Right lobe of liver (tissue), 6 donors: Measurements from ENCODE around the gene OBP2B. TPM values are rescaled to one million over a fixed set of nuclear protein-coding genes. Genes with fewer than 3 reads are reported as not detected.
"Not testable (repeated sequence)": the region's sequence is repeated elsewhere in the genome, so short reads cannot be mapped to it uniquely, and the experiment has no call there.

Source experiments
- ATAC-seq, 4 donors: fragments of 200-7000 bp; cut with Tn5 transposase; one replicate each; pipeline ENCODE4 v1.9.1; 2020; ENCODE audit warnings: mild to moderate bottlenecking in 4 of 4, moderate library complexity in 4 of 4
- DNase-seq, 3 donors: peaks; one replicate each; pipeline ENCODE4 v3.0.0-alpha.2; 2020
- H3K27ac ChIP-seq, 3 donors: fragments of 200-600 bp; one replicate each; pipeline ENCODE4 v1.8.0; 2022
- H3K27me3 ChIP-seq, 2 donors: fragments of 200-600 bp; one replicate each; pipeline ENCODE4 v1.8.0; 2022
- H3K36me3 ChIP-seq, 4 donors: fragments of 200-600 bp; sonication (generic) in 1 of 4; one replicate each; pipeline versions ENCODE4 v1.5.1 to v1.8.0; 2017 to 2022; ENCODE audit warnings: control low read depth in 1 of 4
- H3K4me1 ChIP-seq, 4 donors: fragments of 200-600 bp; sonication (generic) in 1 of 4; one replicate each; pipeline versions ENCODE4 v1.5.1 to v1.8.0; 2017 to 2022; ENCODE audit warnings: control low read depth in 1 of 4
- H3K4me3 ChIP-seq, 3 donors: fragments of 200-600 bp; one replicate each; pipeline ENCODE4 v1.8.0; 2022
- H3K9me3 ChIP-seq, 4 donors: fragments of 200-600 bp; sonication (generic) in 1 of 4; one replicate each; pipeline versions ENCODE4 v1.5.1 to v1.8.0; 2017 to 2022; ENCODE audit warnings: control low read depth in 1 of 4
- POLR2A ChIP-seq: fragments of 450-650 bp; IDR thresholded peaks from one replicate; pipeline ENCODE4 v1.6.1; 2017; ENCODE audit warnings: antibody characterized with exemption, mild to moderate bottlenecking
- WGBS: methylation state at CpG from one replicate; pipeline ENCODE4 v1.1.6; 2018; ENCODE audit warnings: low coverage, low lambda C conversion rate; ENCODE audit not compliant: insufficient coverage; ENCODE audit errors: missing lambda C conversion rate; 5-methylcytosine and 5-hydroxymethylcytosine counted together
- intact Hi-C, 2 donors: fragments of 100-400 bp; cut with DNase I; formaldehyde crosslinking; loops; one replicate each; pipeline versions ENCODE4 v1.11.2 to v1.14.1; 2022
- long read RNA-seq: library from polyadenylated mRNA; unstranded; transcript quantifications from one replicate; pipeline ENCODE4 v2.0.0, GENCODE V29; 2019
- total RNA-seq, 6 experiments: library from RNA; depleted of rRNA in 2 of 6; stranded (reverse); fragments of >200 nt in 2 of 6; fragmentation: NEBNext Ultra II Directional in 3 of 6; extraction: Animal tissue kit (Norgen Biotek cat#: 25700) in 3 of 6; gene quantifications; one replicate each; pipeline versions ENCODE4 v1.1.0 to v1.2.4, GENCODE V29; 2016 to 2023
- TF ChIP-seq, protein P1 (sequence below), 4 donors: fragments of 200-600 bp in 3 of 4; fragments of 450-650 bp in 1 of 4; IDR thresholded peaks; one replicate each; pipeline versions ENCODE4 v1.5.1 to v1.8.0; 2016 to 2022; ENCODE audit warnings: antibody characterized with exemption in 4 of 4, mild to moderate bottlenecking in 2 of 4
- donor health status: DM: no; HTN: yes; CAD: no.
- donor health status: DM: no; HTN: no; CAD: no.
- donor health status: DM: no; HTN: no; CAD: no.
- donor health status: DM: no; HTN: yes; CAD: no.
- donor health status: DM: no; HTN: yes; CAD: no.

Gene OBP2B, protein sequence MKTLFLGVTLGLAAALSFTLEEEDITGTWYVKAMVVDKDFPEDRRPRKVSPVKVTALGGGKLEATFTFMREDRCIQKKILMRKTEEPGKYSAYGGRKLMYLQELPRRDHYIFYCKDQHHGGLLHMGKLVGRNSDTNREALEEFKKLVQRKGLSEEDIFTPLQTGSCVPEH
- not detected for total RNA-seq
- long read RNA-seq: 0 reads

DNA sequence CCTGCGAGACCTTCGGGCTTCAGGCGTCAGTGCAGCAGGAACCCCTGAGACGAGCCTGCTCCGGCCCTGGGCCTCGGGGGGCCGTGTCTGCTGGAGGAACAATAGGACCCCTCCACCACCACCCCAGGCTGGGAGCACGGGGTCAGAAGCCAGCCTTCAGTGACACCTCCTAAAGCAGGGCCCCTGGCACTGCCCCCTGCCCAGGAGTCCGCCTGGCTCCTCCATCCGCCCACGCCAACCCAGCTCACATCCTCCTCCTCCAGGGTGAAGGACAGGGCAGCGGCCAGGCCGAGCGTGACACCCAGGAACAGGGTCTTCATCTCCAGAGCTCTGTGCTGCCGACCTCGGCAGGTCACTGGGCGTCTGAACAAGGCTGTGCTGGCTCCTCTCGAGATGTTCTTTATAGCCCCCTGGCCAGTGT lies at the start of gene OBP2B:
Gene OBP2B, minus strand, starts transcription at position 371 of the 421 bp plus-strand sequence. Its CDS starts 51 bp downstream, at position 320.
- H3K27me3 ChIP-seq, H3K4me1 ChIP-seq, H3K4me3 ChIP-seq, DNase-seq, H3K27ac ChIP-seq, H3K9me3 ChIP-seq, intact Hi-C loops, H3K36me3 ChIP-seq, ATAC-seq: not testable (repeated sequence)
- no CpG with 5 or more reads among the region's 18 CpGs for WGBS

DNA sequence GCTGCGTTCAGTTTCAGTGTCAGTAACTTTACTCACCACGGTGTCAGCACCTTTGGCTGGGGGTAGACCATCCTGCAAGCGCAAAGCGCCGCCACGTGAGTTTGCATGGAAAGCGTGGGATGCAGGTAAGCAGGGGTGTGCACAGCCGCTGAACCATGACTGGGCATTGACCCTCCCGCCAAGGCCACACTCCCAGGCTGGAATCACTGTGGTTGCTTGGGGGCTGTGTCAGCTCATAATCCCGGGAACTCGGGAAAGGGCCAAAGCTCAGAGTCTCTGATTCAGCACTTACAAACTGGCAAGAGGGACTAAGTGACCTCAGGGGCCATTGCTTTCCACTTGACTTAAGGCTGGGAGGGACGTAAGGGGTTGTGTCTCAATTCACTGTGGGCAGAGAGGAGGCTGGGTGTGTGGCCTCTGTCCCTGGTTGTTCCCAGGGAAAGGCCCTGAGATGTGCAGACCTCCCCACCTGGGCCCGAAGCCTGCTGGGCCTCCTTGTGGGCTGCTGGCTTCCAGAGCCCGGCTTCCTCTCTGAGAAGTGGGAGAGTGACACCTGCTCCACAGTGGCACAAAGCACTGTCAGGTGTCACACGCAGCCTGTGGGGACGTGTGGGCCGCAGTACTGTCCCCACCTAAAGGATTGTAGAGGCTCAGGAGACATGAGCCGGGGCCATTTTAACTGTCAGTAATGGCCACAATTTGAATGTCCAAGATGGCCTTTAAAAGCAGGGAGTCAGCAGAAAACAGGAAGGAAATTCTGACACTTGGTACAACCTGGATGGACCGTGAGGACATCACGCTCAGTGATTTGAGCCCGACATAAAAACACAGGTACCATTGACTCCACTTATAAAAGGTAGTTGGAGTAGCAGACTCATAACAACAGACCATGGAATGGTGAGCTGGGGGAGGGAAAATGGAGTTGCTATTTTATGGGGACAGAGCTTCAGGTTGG lies 49.3 kb upstream of the OBP2B start:
- Histone ChIP-seq H3K36me3 (no peaks in the 10 kb centered on the region), H3K27me3 (no peaks in the 10 kb centered on the region), H3K4me1 (no peaks in the 10 kb centered on the region), H3K9me3 (no peaks in the 10 kb centered on the region), H3K4me3 (no peak overlapping the region), H3K27ac (no peak overlapping the region)
- DNase-seq: peak in 1 of 3 donors; percentile 39
- intact Hi-C loops: no loop called here
- TF ChIP-seq, protein P1, sequence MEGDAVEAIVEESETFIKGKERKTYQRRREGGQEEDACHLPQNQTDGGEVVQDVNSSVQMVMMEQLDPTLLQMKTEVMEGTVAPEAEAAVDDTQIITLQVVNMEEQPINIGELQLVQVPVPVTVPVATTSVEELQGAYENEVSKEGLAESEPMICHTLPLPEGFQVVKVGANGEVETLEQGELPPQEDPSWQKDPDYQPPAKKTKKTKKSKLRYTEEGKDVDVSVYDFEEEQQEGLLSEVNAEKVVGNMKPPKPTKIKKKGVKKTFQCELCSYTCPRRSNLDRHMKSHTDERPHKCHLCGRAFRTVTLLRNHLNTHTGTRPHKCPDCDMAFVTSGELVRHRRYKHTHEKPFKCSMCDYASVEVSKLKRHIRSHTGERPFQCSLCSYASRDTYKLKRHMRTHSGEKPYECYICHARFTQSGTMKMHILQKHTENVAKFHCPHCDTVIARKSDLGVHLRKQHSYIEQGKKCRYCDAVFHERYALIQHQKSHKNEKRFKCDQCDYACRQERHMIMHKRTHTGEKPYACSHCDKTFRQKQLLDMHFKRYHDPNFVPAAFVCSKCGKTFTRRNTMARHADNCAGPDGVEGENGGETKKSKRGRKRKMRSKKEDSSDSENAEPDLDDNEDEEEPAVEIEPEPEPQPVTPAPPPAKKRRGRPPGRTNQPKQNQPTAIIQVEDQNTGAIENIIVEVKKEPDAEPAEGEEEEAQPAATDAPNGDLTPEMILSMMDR (IDR thresholded peaks at IDR 0.05): no peak
- TF ChIP-seq POLR2A: no peak
- ATAC-seq: no peak
- WGBS: 63% methylated on average over 14 of the region's 21 CpGs

DNA sequence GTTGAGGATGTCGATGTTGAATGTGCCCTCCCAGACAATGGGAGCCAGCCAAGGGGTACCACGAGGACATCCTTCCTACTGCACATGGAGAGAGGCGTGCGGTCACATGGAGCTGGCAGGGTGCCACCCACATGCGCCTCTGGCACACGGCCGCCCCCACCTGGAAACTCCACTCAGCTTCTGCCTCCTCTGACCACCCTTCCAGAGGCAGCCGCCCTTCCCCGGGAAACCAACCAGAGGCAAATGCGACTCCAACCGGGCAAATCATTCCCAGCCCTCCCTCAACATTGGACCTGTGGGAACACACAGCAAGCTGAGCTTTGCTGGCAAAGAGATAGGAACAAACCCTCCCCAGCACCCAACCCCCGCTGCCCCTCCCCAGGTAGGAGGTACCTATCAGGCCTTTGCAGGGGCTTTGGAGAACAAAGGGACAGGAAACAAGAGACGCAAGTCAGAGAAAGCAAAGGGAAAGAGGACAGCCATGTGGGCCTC lies 48.5 kb upstream of the OBP2B start:
- TF ChIP-seq, protein P1 (IDR thresholded peaks at IDR 0.05): no peak
- TF ChIP-seq POLR2A: no peak
- peak in 1 of 3 donors; percentile 47 for DNase-seq

DNA sequence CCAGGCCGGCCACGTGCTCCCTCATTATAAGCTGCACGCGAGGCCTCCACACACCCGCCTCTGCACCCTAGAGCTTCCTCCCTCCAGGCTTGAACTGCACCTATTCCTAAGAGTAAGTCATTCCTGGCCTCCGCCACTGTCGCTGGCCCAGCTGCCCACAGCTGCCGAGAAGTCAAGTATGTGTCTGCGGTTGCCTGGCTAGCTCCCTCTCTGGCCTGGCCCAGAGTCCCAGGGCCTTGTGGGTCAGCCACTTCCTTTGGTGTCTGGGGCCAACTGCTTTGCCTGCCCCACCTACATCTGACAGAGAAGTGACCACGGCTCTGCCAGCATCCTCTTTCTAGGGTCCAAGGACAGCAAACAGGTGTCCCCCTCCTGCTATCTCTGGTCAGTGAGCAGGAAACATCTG lies 47.6 kb upstream of the OBP2B start:
- ATAC-seq (no peak), DNase-seq (peak in 1 of 3 donors; percentile 40)
- intact Hi-C loops: no loop called here
- Histone ChIP-seq H3K9me3 (no peaks in the 10 kb centered on the region), H3K4me3 (no peak overlapping the region), H3K27ac (no peak overlapping the region), H3K27me3 (no peaks in the 10 kb centered on the region), H3K4me1 (no peaks in the 10 kb centered on the region), H3K36me3 (no peaks in the 10 kb centered on the region)
- 17% methylated on average over 1 of the region's 10 CpGs for WGBS
- no peak for TF ChIP-seq POLR2A
- TF ChIP-seq, protein P1 (IDR thresholded peaks at IDR 0.05): no peak

More for the DNA sequence above, 48.5 kb upstream of the OBP2B start:
- peak in 1 of 4 donors; percentile 45 for ATAC-seq
- Histone ChIP-seq H3K36me3 (no peaks in the 10 kb centered on the region), H3K4me3 (no peak overlapping the region), H3K27me3 (no peaks in the 10 kb centered on the region), H3K9me3 (no peaks in the 10 kb centered on the region), H3K4me1 (no peaks in the 10 kb centered on the region), H3K27ac (no peak overlapping the region)
- WGBS: 46% methylated on average over 5 of the region's 13 CpGs
- intact Hi-C loops: no loop called here

DNA sequence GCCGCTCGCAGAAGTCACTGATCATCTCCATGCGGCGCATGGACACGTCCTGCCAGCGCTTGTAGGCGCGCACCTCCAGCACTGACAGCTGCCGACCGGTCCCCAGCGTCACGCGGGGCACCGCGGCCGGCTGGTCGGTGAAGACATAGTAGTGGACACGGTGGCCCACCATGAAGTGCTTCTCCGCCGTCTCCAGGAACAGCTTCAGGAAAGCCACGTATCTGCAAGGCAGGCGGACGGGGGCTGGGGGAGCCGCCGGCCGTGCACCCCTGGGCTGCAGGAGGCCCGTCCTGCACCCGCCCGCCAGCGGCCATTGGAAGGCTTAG lies 47.0 kb upstream of the OBP2B start:
- TF ChIP-seq POLR2A: no peak
- TF ChIP-seq, protein P1 (IDR thresholded peaks at IDR 0.05): no peak

More for the DNA sequence above, 47.0 kb upstream of the OBP2B start:
- no peaks in the 10 kb centered on the region for H3K9me3 ChIP-seq
- peak in 1 of 3 donors; percentile 24 for DNase-seq
- 94% methylated on average over 14 of the region's 30 CpGs for WGBS
- ATAC-seq: no peak
- H3K27ac ChIP-seq: no peak overlapping the region
- no peaks in the 10 kb centered on the region for H3K36me3 ChIP-seq
- H3K27me3 ChIP-seq: no peaks in the 10 kb centered on the region
- intact Hi-C loops: no loop called here
- H3K4me1 ChIP-seq: no peaks in the 10 kb centered on the region
- H3K4me3 ChIP-seq: no peak overlapping the region
